ENCODE measurements around the gene ACOT11.

ACOT11 gene

GRCh38 chr1:54585181-54586066, 37.4 kb downstream of the ACOT11 start:
- DNase-seq (ENCODE audit: low read depth in 2 of 2): no peak

GRCh38 chr1:54588377-54588776, 40.3 kb downstream of the ACOT11 start:
- no peak for DNase-seq (ENCODE audit: low read depth in 2 of 2)

GRCh38 chr1:54591127-54591756, 43.2 kb downstream of the ACOT11 start:
- no peak for DNase-seq (ENCODE audit: low read depth in 2 of 2)

- DNase-seq (ENCODE audit: low read depth in 2 of 2): no peak
These were observed 45.6 kb downstream of the ACOT11 start for GRCh38 chr1:54593571-54594160.

GRCh38 chr1:54594463-54594862, 46.4 kb downstream of the ACOT11 start:
- DNase-seq (ENCODE audit: low read depth in 2 of 2): no peak

GRCh38 chr1:54595956-54596498, 48.0 kb downstream of the ACOT11 start:
- no peak for DNase-seq (ENCODE audit: low read depth in 2 of 2)

GRCh38 chr1:54596756-54597155, 48.7 kb downstream of the ACOT11 start:
- DNase-seq (ENCODE audit: low read depth in 2 of 2): no peak

- DNase-seq (ENCODE audit: low read depth in 2 of 2): no peak
These were observed 49.5 kb downstream of the ACOT11 start for GRCh38 chr1:54597455-54598030.

- no peak for DNase-seq (ENCODE audit: low read depth in 2 of 2)
These were observed 51.3 kb downstream of the ACOT11 start for GRCh38 chr1:54599211-54599823.

GRCh38 chr1:54600947-54601721, 53.1 kb downstream of the ACOT11 start:
- DNase-seq (ENCODE audit: low read depth in 2 of 2): no peak

- no peak for DNase-seq (ENCODE audit: low read depth in 2 of 2)
These were observed 53.7 kb downstream of the ACOT11 start for GRCh38 chr1:54601730-54602129.

GRCh38 chr1:54602554-54602953, 54.5 kb downstream of the ACOT11 start:
- no peak for DNase-seq (ENCODE audit: low read depth in 2 of 2)

- no peak for DNase-seq (ENCODE audit: low read depth in 2 of 2)
These were observed 55.2 kb downstream of the ACOT11 start for GRCh38 chr1:54603241-54603640.

- DNase-seq (ENCODE audit: low read depth in 2 of 2): no peak
These were observed 56.0 kb downstream of the ACOT11 start for GRCh38 chr1:54604051-54604450.

- peak in 1 of 2 donors; percentile 4 for DNase-seq (ENCODE audit: low read depth in 2 of 2)
These were observed 56.7 kb downstream of the ACOT11 start for GRCh38 chr1:54604572-54605370.

- no peak for DNase-seq (ENCODE audit: low read depth in 2 of 2)
These were observed 58.3 kb downstream of the ACOT11 start for GRCh38 chr1:54606096-54606989.

- DNase-seq (ENCODE audit: low read depth in 2 of 2): no peak
These were observed 58.9 kb downstream of the ACOT11 start for GRCh38 chr1:54606990-54607325.

- DNase-seq (ENCODE audit: low read depth in 2 of 2): no peak
These were observed 60.0 kb downstream of the ACOT11 start for GRCh38 chr1:54607821-54608565.
